ENCODE measurements around the gene RBP5.

GRCh38 chr12:7073946-7074345 lies 54.7 kb downstream of the RBP5 start:
- TF ChIP-seq POLR2A (IDR thresholded peaks at IDR 0.05; ENCODE audit: low read length) (no peak), GATA1 (IDR thresholded peaks at IDR 0.05; ENCODE audit: low read depth, low read length) (no peak)

All from erythroblast (primary cell).